K562 (cell line): ENCODE data around the gene FGF14. TPM values are rescaled to one million over a fixed set of nuclear protein-coding genes. Genes with fewer than 3 reads are reported as not detected.

ENCODE experiments used
- ATAC-seq: fragments of 200-7000 bp; cut with Tn5 transposase; 3 replicates; pipeline ENCODE4 v1.9.1; 2020; ENCODE audit warnings: moderate library complexity
- BruUV-seq: library from RNA; stranded (reverse); fragments of 400-500 nt; replicated peaks from 2 replicates; lab custom pipeline; 2021; lab: Mats Ljungman, UMichigan
- CTCF ChIA-PET: fragments of 300-600 bp; formaldehyde crosslinking; extraction: SDS; loops from one replicate; lab custom pipeline; 2021; ENCODE audit warnings: low intra/inter-chr PET ratio; lab: Yijun Ruan, JAX
- POLR2A ChIA-PET: fragments of 300-600, 350-650 bp; sonication (Branson Sonifier 250); formaldehyde crosslinking; extraction: SDS; loops from one replicate; lab custom pipeline; 2021; ENCODE audit warnings: antibody characterized with exemption, inconsistent platforms; lab: Yijun Ruan, JAX
- DNase-seq, 4 experiments: peaks; one replicate each; pipeline versions ENCODE4 v3.0.0 to v3.0.0-alpha.2; 2011 to 2018; ENCODE audit warnings: low spot score in 3 of 4, mixed read lengths in 3 of 4; ENCODE audit errors: extremely low read depth in 1 of 4
- FAIRE-seq: peaks from 2 replicates; lab custom pipeline; 2011; peaks lifted over from hg19 to GRCh38; lab: Jason Lieb, UNC
- H2AFZ ChIP-seq: 2 replicates; pipeline ENCODE4 v1.6.0; 2011; ENCODE audit warnings: low read depth, low read length, control low read depth, inconsistent platforms
- H3K27ac ChIP-seq: fragments of 200-600 bp; 3 replicates; pipeline ENCODE4 v1.8.0; 2011; ENCODE audit warnings: low read depth, mild to moderate bottlenecking, control low read depth, inconsistent platforms, low read length, moderate library complexity, mixed read lengths; ENCODE audit errors: extremely low read depth
- H3K27me3 ChIP-seq, 2 experiments: fragments of 300-600 bp in 1 of 2; 2 replicates in 1 of 2; 3 replicates in 1 of 2; pipeline versions ENCODE4 v1.6.0 to v1.8.0; 2011; ENCODE audit warnings: inconsistent platforms in 2 of 2, low read length in 2 of 2, mild to moderate bottlenecking in 1 of 2, mixed read lengths in 1 of 2, moderate library complexity in 1 of 2; ENCODE audit not compliant: control insufficient read depth in 2 of 2, insufficient read depth in 2 of 2
- H3K36me3 ChIP-seq: fragments of 300-600 bp; 3 replicates; pipeline ENCODE4 v1.8.0; 2011; ENCODE audit warnings: mild to moderate bottlenecking, low read length, inconsistent platforms; ENCODE audit not compliant: control insufficient read depth, insufficient read depth
- H3K4me1 ChIP-seq, 2 experiments: fragments of 200-600 bp in 1 of 2; replicated peaks in 1 of 2; 2 replicates in 1 of 2; 3 replicates in 1 of 2; pipeline versions ENCODE4 v1.5.1 to v1.8.0; 2011; ENCODE audit warnings: inconsistent platforms in 2 of 2, low read length in 2 of 2, mild to moderate bottlenecking in 1 of 2, mixed read lengths in 1 of 2, moderate library complexity in 1 of 2; ENCODE audit not compliant: control insufficient read depth in 2 of 2, insufficient read depth in 2 of 2
- H3K4me2 ChIP-seq: 2 replicates; pipeline ENCODE4 v1.6.1; 2011; ENCODE audit warnings: low read length, control low read depth, inconsistent platforms, mixed read lengths; ENCODE audit not compliant: insufficient read depth
- H3K4me3 ChIP-seq: fragments of 200-600 bp; sonication (generic), shearing (Covaris generic); 2 replicates; pipeline ENCODE4 v1.5.1; 2016; ENCODE audit warnings: control low read depth, inconsistent platforms
- H3K79me2 ChIP-seq: fragments of 200-600 bp; 3 replicates; pipeline ENCODE4 v1.8.0; 2011; ENCODE audit warnings: low read length, inconsistent platforms; ENCODE audit not compliant: control insufficient read depth, insufficient read depth
- H3K9ac ChIP-seq, 2 experiments: 2 replicates each; pipeline versions ENCODE4 v1.6.0 to v1.6.1; 2011; ENCODE audit warnings: low read depth in 2 of 2, low read length in 2 of 2, control low read depth in 1 of 2, inconsistent platforms in 1 of 2, mild to moderate bottlenecking in 1 of 2, mixed read lengths in 1 of 2; ENCODE audit not compliant: insufficient read depth in 1 of 2
- H3K9me1 ChIP-seq: one replicate; pipeline ENCODE4 v1.6.0; 2011; ENCODE audit warnings: inconsistent platforms, mild to moderate bottlenecking, low read length, moderate library complexity; ENCODE audit not compliant: control insufficient read depth, insufficient read depth
- H3K9me3 ChIP-seq: replicated peaks from 2 replicates; pipeline ENCODE4 v1.5.1; 2011; ENCODE audit warnings: low read depth, low read length, inconsistent platforms; ENCODE audit not compliant: control insufficient read depth, insufficient read depth
- H4K20me1 ChIP-seq: replicated peaks from 2 replicates; pipeline ENCODE4 v1.6.1; 2011; ENCODE audit warnings: low read length, inconsistent platforms, mixed read lengths; ENCODE audit not compliant: control insufficient read depth, insufficient read depth
- BHLHE40 ChIP-seq: IDR thresholded peaks from 2 replicates; pipeline ENCODE4 v1.6.1; 2011; ENCODE audit warnings: low read length, improper control_type of control experiment
- DPF2 ChIP-seq: fragments of 450-650 bp; IDR thresholded peaks from 2 replicates; pipeline ENCODE4 v1.6.1; 2016
- GABPB2 ChIP-seq: fragments of 250-450 bp; sonication (Bioruptor Pico); conservative IDR thresholded peaks from 2 replicates; pipeline ENCODE4 v1.5.1; 2021; ENCODE audit warnings: mild to moderate bottlenecking
- HMG20A ChIP-seq: fragments of 450-650 bp; formaldehyde crosslinking; conservative IDR thresholded peaks from 2 replicates; pipeline ENCODE4 v1.4.0; 2020; ENCODE audit warnings: mild to moderate bottlenecking, mixed read lengths
- KLF16 ChIP-seq: IDR thresholded peaks from 2 replicates; pipeline ENCODE4 v1.6.1; 2016; ENCODE audit warnings: antibody characterized with exemption
- NUFIP1 ChIP-seq: fragments of 450-650 bp; IDR thresholded peaks from 2 replicates; pipeline ENCODE4 v1.6.1; 2018; ENCODE audit not compliant: partially characterized antibody
- ZBTB33 ChIP-seq: sonication (generic); formaldehyde crosslinking; IDR thresholded peaks from 2 replicates; pipeline ENCODE4 v1.8.1; 2023; ENCODE audit warnings: mild to moderate bottlenecking, missing genetic modification reagents
- ZC3H11A ChIP-seq: IDR thresholded peaks from 2 replicates; pipeline ENCODE4 v1.6.1; 2012; ENCODE audit warnings: low read depth, low read length, improper control_type of control experiment
- ZNF12 ChIP-seq: sonication (generic); formaldehyde crosslinking; IDR thresholded peaks from 2 replicates; pipeline ENCODE4 v1.4.0; 2020; ENCODE audit warnings: mild to moderate bottlenecking, missing genetic modification reagents
- ZNF277 ChIP-seq: fragments of 250-450 bp; sonication (Bioruptor Pico); IDR thresholded peaks from 2 replicates; pipeline ENCODE4 v1.8.0; 2022; ENCODE audit warnings: inconsistent platforms, mild to moderate bottlenecking, moderate library complexity, borderline replicate concordance
- ZNF41 ChIP-seq: fragments of 250-450 bp; sonication (Bioruptor Pico); conservative IDR thresholded peaks from 2 replicates; pipeline ENCODE4 v1.4.0; 2020; ENCODE audit warnings: mild to moderate bottlenecking
- WGBS: fragments of 100-300 bp; shearing (Covaris generic); methylation state at CpG from one replicate; pipeline ENCODE4 v1.1.6; 2016; ENCODE audit warnings: low coverage, mixed read lengths; ENCODE audit not compliant: insufficient coverage; ENCODE audit errors: missing lambda C conversion rate; 5-methylcytosine and 5-hydroxymethylcytosine counted together
- in situ Hi-C: fragments of 300-500 bp; cut with MboI; formaldehyde crosslinking; loops from 4 replicates; pipeline ENCODE4 v1.15.0; 2018; ENCODE audit warnings: inconsistent platforms, mixed read lengths
- intact Hi-C: fragments of 100-400 bp; cut with micrococcal nuclease; formaldehyde crosslinking; loops from 2 replicates; pipeline ENCODE4 v1.14.2; 2022
- polyA plus RNA-seq, 8 experiments: library from polyadenylated mRNA; depleted of rRNA in 4 of 8; stranded (reverse) in 5 of 8; unstranded in 3 of 8; fragments of >200 nt; fragmentation: Nextera tagmentation in 2 of 8; fragmentation: Illumina TruSeq in 1 of 8; extraction: Ambion mirVana in 2 of 8; extraction: Trizol in 1 of 8; gene quantifications; 2 replicates each; pipeline versions ENCODE4 v1.2.1 to v1.2.3, GENCODE V29; 2011 to 2014; ENCODE audit warnings: inconsistent platforms in 1 of 8, missing spikeins in 1 of 8
- total RNA-seq, 7 experiments: library from RNA; depleted of rRNA in 6 of 7; stranded (reverse); fragments of >200 nt in 6 of 7; fragmentation: Illumina TruSeq in 2 of 7; extraction: Trizol in 2 of 7; gene quantifications; 2 replicates each; pipeline versions ENCODE4 v1.2.1 to v1.2.3, GENCODE V29; 2011 to 2021; ENCODE audit warnings: low replicate concordance in 1 of 7
- TF ChIP-seq, protein P1 (sequence below): fragments of 450-650 bp; IDR thresholded peaks from 2 replicates; pipeline ENCODE4 v1.6.1; 2017; ENCODE audit warnings: antibody characterized with exemption
- TF ChIP-seq, protein P2 (sequence below): sonication (generic); formaldehyde crosslinking; IDR thresholded peaks from 2 replicates; pipeline ENCODE4 v1.9.0; 2022; ENCODE audit warnings: mild to moderate bottlenecking, missing genetic modification reagents

Gene FGF14
- total and polyA plus RNA-seq, 9 of the 15 experiments (the other 6 are each of a cell fraction or from before 2014, with no cell fraction given): not detected

DNA sequence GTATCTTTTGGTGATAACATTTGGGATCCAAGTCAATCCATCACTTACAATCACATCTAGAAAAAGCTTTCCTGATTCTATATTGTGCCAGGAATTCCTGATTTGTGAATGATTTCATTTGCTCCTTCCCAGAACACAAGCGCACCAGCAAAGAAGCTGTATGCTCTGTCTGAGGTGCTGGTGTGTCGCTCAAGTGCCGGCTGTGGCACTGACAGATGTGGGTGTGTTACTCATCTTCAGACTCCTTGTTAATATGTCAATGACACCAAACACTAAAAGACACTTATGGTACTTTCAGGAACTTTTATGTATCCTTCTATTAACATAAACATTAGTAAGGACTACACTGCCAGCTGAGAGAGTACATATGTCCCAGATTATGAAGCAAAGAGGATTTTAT, 520.3 kb downstream of the FGF14 start:
- no peak overlapping the region for H2AFZ ChIP-seq
- BruUV-seq: no TSS peak
- intact Hi-C loops (no loop called here), in situ Hi-C loops (no loop called here)
- H3K36me3 ChIP-seq: no peaks in the 10 kb centered on the region
- ChIA-PET POLR2A (no interaction called here), CTCF (no interaction called here)
- H3K4me2 ChIP-seq: no peak overlapping the region
- H4K20me1 ChIP-seq: no peaks in the 10 kb centered on the region
- TF ChIP-seq BHLHE40: no peak
- TF ChIP-seq ZNF277 (CRISPR knock-in tag): no peak
- no peak for TF ChIP-seq KLF16
- no peak for TF ChIP-seq ZNF41
- no peak for TF ChIP-seq ZBTB33 (CRISPR knock-in tag)
- TF ChIP-seq DPF2: no peak
- no peak for TF ChIP-seq HMG20A (CRISPR knock-in tag)
- TF ChIP-seq, protein P1, sequence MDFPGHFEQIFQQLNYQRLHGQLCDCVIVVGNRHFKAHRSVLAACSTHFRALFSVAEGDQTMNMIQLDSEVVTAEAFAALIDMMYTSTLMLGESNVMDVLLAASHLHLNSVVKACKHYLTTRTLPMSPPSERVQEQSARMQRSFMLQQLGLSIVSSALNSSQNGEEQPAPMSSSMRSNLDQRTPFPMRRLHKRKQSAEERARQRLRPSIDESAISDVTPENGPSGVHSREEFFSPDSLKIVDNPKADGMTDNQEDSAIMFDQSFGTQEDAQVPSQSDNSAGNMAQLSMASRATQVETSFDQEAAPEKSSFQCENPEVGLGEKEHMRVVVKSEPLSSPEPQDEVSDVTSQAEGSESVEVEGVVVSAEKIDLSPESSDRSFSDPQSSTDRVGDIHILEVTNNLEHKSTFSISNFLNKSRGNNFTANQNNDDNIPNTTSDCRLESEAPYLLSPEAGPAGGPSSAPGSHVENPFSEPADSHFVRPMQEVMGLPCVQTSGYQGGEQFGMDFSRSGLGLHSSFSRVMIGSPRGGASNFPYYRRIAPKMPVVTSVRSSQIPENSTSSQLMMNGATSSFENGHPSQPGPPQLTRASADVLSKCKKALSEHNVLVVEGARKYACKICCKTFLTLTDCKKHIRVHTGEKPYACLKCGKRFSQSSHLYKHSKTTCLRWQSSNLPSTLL: no peak
- TF ChIP-seq GABPB2 (CRISPR knock-in tag): no peak
- TF ChIP-seq, protein P2, sequence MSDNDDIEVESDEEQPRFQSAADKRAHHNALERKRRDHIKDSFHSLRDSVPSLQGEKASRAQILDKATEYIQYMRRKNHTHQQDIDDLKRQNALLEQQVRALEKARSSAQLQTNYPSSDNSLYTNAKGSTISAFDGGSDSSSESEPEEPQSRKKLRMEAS (CRISPR knock-in tag): no peak
- no peak for TF ChIP-seq ZC3H11A
- no peak for TF ChIP-seq NUFIP1
- TF ChIP-seq ZNF12 (CRISPR knock-in tag): no peak
- no peak for FAIRE-seq
- no peak for ATAC-seq
- H3K27me3 ChIP-seq: no peaks in the 10 kb centered on the region
- H3K4me1 ChIP-seq: no peaks in the 10 kb centered on the region
- H3K9ac ChIP-seq: no peak overlapping the region
- WGBS: 0% methylated on average over 3 of the region's 3 CpGs
- no peaks in the 10 kb centered on the region for H3K9me1 ChIP-seq
- no peaks in the 10 kb centered on the region for H3K79me2 ChIP-seq
- DNase-seq: no peak
- H3K27ac ChIP-seq: no peak overlapping the region
- H3K9me3 ChIP-seq: no peaks in the 10 kb centered on the region
- no peak overlapping the region for H3K4me3 ChIP-seq
